Right renal cortex interstitium (tissue), 3 donors: Measurements from ENCODE around the gene DYRK3. TPM values are rescaled to one million over a fixed set of nuclear protein-coding genes. Genes with fewer than 3 reads are reported as not detected.
"Not testable (repeated sequence)": the region's sequence is repeated elsewhere in the genome, so short reads cannot be mapped to it uniquely, and the experiment has no call there.

Source experiments
- DNase-seq, 3 donors: peaks; one replicate each; pipeline ENCODE4 v3.0.0-alpha.2; 2013; ENCODE audit warnings: low read depth in 3 of 3, low spot score in 2 of 3
- polyA plus RNA-seq, 3 donors: library from polyadenylated mRNA; unstranded; fragments of 120-200 nt; gene quantifications; one replicate each; pipeline ENCODE4 v1.2.1, GENCODE V29; 2013; ENCODE audit not compliant: insufficient read length in 3 of 3

Gene DYRK3
- polyA plus RNA-seq: 1 to 10 TPM; 8.5 to 9.7 (median 8.8) TPM

- peak in 2 of 3 donors; percentile 71 to 78 for DNase-seq
Observed at GRCh38 chr1:206635080-206635977, at the start of gene DYRK3. Gene DYRK3 (plus strand): TSS chr1:206635536. CDS start chr1:206635704, 168 bp downstream.

DNA sequence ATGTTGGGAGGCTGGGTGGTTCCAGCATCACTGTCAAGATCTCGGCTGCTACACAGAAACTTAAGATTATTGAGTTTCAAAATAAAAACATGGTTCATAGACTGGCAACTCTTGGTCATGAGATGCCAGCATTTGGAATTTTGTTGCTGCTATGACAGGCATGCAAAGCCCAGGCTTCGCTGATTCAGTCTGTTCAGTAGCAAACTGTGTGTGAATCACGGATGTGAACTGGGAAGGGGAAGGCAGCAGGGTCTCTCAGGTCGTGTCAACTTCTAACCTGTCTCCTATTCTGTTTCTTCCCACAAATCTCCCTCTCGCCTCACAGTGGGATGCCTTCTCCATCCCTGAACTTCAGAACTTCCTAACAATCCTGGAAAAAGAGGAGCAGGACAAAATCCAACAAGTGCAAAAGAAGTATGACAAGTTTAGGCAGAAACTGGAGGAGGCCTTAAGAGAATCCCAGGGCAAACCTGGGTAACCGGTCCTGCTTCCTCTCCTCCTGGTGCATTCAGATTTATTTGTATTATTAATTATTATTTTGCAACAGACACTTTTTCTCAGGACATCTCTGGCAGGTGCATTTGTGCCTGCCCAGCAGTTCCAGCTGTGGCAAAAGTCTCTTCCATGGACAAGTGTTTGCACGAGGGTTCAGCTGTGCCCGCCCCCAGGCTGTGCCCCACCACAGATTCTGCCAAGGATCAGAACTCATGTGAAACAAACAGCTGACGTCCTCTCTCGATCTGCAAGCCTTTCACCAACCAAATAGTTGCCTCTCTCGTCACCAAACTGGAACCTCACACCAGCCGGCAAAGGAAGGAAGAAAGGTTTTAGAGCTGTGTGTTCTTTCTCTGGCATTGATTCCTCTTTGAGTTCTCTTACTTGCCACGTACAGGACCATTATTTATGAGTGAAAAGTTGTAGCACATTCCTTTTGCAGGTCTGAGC lies 48.6 kb upstream of the DYRK3 start:
- DNase-seq: no peak

DNA sequence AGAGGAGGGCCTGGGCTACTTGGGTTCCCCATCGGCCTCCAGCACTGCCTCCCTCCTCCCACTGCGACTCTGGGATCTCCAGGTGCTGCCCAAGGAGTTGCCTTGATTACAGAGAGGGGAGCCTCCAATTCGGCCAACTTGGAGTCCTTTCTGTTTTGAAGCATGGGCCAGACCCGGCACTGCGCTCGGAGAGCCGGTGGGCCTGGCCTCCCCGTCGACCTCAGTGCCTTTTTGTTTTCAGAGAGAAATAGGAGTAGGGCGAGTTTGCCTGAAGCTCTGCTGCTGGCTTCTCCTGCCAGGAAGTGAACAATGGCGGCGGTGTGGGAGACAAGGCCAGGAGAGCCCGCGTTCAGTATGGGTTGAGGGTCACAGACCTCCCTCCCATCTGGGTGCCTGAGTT lies 47.4 kb upstream of the DYRK3 start:
- DNase-seq: no peak

GRCh38 chr1:206588492-206588891 lies 46.8 kb upstream of the DYRK3 start:
- no peak for DNase-seq

- DNase-seq: no peak
Observed at GRCh38 chr1:206589206-206589605, 46.1 kb upstream of the DYRK3 start.

- DNase-seq: no peak
Observed at GRCh38 chr1:206590025-206590758, 45.1 kb upstream of the DYRK3 start.

GRCh38 chr1:206591226-206591625 lies 44.1 kb upstream of the DYRK3 start:
- no peak for DNase-seq

DNA sequence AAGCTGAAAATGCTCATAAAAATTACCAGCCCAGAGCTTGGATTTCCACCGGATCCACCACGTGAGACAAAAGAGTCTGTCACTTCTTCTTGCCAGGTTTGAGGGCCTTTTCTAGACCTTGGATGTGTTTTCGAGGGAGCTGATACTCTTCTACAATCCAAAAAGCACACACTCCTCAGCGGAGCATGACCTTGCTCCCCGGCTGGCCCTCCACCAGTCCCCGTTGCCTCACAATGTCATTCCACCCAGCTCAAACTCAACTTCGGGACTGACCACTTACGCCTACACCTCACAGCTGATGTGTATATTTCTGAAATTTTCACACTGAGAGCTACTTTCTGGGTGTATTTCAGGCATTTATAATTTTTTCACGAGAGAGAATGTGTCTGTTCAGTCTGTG lies 43.6 kb upstream of the DYRK3 start:
- no peak for DNase-seq

DNA sequence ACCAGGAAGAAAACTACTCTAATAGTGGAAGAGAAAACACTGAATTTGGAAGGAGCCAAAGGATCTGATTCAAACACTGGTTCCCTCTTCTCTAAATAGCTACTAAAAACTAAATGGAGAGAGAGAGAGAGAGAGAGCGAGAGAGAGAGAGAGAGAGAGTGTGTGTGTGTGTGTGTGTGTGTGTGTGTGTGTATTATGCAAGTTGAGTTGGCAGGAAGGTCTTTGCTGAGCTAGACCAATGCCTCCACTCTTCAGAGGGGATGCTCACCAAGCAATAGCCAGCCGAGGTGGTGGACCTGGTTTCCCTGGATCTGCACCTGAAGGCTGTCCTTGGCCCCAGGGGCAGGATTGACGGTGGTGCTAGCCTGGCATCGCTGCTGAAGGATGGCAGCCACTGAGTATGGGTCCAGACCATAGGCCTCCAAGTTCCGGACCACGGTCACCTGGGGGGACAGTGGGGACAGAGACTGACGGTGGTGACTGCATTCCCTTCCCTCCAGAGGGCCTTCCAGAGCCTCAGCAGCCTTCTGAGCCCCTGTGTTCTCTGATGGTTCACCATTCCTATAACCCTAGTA lies 41.9 kb upstream of the DYRK3 start:
- no peak for DNase-seq

- no peak for DNase-seq
Observed at GRCh38 chr1:206595581-206596318, 39.6 kb upstream of the DYRK3 start.

- no peak for DNase-seq
Observed at GRCh38 chr1:206596319-206596666, 39.0 kb upstream of the DYRK3 start.

DNA sequence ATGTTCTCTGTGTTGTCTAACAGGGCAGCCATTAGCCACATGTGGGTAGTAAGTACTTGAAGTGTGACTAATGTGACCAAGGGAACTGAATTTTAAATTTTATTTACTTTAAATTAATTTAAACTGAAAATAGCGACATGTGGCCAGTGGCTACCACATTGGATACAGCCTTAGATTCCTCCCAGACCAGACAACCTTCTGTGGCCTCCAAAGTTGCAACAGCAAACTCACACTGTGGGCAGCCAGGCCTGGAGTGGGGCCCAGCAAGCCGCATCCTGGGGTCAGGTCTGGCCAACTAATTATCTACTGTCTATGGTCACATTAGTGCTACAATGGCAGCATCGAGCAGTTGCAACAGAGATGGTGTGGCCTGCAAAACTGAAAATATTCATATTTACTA lies 34.8 kb upstream of the DYRK3 start:
- no peak for DNase-seq

DNA sequence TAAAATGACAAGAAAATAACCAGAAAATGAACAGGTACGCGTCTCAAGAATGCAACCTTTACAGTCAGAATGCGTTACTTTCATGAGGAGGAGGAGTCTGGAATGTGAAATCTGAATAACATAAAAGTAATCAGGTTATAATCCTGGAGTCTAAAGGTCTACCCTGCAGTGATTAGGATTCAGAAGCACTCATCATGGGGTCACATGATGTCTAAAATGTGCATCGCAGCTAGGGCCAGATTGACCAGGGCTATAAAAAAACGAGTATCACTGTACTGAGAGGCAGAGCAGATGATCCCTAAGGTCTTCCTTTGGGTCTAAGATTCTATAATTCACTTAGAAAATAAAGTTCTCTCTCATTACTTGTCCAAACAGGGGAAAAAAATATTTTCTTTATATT lies 30.5 kb upstream of the DYRK3 start:
- no peak for DNase-seq

- DNase-seq: no peak
Observed at GRCh38 chr1:206606867-206607266, 28.5 kb upstream of the DYRK3 start.

DNA sequence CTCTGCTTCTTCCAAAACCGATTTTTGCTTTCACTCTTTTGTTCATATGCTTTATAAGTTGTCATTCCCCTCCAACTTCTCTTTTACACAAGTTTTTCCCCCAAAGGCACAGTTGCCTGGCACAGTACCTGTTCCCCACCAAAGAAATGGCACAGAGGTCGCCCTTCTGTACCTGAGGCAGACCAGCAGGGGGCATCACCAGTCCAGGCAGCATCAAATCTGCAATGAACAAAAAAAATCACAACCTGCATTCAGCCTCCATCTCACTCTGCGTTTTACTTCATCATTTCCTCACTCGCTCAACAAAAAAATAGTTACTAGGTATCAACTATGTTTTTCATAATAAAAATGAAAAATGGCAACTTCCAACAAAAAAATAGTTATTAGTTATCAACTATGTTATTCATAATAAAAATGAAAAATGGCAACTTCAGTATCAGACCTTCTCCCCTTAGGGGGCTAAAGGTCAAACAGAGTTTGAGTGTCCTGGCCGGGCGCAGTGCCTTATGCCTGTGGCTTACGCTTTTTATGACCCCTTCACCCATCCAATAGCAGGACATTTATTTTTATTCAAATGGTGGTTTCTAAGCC lies 27.1 kb upstream of the DYRK3 start:
- DNase-seq: no peak

GRCh38 chr1:206609229-206609991 lies 25.9 kb upstream of the DYRK3 start:
- no peak for DNase-seq

DNA sequence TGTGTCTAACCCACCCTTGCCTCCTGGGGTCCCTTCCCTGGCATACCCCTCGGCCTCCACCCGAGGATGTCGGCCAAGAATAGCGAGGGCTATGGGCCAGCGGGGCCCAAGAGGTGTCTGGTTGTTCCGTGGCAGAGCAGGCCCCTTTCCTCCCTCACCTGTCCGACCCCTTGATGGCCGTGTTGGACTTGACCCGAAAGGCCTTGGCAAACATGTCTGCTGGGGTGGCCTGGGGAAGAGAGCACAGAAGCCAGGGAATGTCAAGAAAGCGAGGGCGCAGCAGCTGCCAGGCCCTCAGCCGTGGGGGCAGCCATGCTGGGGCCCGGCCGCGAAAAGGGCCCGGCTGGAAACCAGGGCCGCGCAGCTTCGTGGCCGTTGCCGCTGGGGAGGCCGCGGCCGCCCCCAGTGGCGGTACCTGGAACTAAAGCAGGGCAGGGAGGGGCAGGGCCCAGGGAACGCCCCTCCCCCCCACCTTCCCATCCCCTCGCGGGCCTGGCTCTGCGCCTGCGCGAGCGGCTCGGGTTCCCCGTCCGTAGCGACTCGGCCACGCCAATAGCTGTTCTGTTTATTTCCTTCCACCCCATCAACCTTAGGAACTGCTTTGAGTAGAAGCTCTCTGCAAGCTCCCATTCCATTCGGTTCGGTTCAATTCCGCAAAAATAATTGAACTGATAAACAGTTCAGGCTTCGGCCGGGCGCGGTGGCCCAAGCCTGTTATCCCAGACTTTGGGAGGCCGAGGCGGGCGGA lies 23.0 kb upstream of the DYRK3 start, which contains the start of gene EIF2D:
TSS of gene EIF2D (minus strand) at position 337 of the 748 bp plus-strand sequence. CDS start at position 214, 123 bp downstream.
- DNase-seq: peak in 2 of 3 donors; percentile 87 to 92

GRCh38 chr1:206626396-206626795 lies 8.9 kb upstream of the DYRK3 start:
- DNase-seq: not testable (repeated sequence)
